Fibroblast of skin of left biceps (primary cell): Measurements from ENCODE around the gene MCRIP2.

Experiments used
- DNase-seq, 2 experiments: peaks; one replicate each; pipeline ENCODE4 v3.0.0-alpha.2; 2013; ENCODE audit warnings: low read depth in 2 of 2

MCRIP2 gene

DNA sequence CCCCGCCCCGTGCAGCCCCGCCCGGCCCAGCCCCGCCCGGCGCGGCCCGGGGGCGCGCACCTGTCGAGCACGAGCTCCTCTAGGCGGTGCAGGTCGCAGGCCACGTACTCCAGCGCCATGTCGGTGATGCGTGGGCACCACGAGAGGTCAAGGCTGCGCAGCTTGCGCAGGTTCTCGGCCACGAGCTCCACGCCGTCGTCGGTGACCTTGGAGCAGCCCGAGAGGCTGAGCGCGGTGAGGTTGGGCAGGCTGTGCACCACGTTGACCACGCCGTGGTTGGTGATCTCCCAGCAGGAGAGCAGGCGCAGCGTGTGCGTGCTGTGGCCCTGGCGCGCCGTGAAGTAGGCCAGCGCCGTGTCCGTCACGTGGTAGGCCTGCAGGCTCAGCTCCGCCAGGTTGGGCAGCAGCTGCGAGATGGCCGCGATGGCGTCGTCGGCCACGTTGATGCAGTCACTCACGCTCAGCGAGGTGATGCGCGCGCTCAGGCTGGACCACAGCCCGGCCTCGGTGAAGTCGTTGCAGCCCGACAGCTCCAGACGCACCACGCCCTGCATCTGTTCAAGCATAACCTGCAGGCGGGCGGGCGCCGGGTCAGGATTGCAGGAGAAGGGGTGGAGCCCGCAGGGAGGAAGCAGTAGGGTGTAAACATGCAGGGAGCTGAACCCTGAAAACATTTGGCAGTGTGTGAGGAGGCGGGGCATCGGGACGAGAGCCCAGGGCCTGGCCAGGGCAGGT lies 53.9 kb downstream of the MCRIP2 start:
- DNase-seq: no peak
